ENCODE data around the gene ARMC12. TPM values are rescaled to one million over a fixed set of nuclear protein-coding genes. Genes with fewer than 3 reads are reported as not detected.

ARMC12 gene
- total RNA-seq, 2 experiments from 2014 or later, result 1.9 to 2.8 TPM

DNA sequence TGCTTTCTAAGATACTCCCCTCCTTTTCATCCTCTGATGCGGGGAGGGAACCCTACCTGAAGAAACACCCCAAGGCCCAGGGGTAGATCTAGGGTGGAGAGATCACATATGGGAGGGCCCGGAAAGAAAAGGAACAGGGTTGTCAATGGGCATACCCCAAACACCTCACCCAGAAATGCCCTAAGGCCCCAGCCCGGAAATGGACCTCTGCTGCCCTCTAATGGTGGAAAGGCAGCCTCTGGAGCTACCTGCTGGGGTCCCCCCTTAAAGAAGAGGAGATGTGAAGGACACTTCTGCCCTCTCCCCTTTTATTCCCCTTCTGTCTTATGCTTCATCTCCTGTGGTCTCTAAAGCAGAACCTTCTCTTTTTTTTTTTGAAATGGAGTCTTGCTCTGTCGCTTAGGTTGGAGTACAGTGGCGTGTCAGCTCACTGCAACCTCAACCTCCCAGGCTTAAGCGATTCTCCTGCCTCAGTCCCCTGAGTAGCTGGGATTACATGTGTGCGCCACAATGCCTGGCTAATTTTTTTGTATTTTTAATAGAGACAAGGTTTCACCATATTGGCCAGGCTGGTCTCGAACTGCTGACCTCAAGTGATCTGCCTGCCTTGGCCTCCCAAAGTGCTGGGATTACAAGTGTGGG lies 458 bp upstream of the ARMC12 start:
- H3K4me1 ChIP-seq (ENCODE audit: insufficient read depth, low read length), result peaks cover 64% of the 10 kb centered on the region
- intact Hi-C loops (cut with DNase I, micrococcal nuclease), result loop anchor here (1.0 to 5.0 kb wide), 11 partner anchors 18 to 442 kb away; partner anchors contain the start of genes PPARD (in 2 of the 2), FANCE (in 1 of the 2) and RPL10A (in 1 of the 2)
- ATAC-seq (ENCODE audit: poor library complexity), result peak; percentile 22

DNA sequence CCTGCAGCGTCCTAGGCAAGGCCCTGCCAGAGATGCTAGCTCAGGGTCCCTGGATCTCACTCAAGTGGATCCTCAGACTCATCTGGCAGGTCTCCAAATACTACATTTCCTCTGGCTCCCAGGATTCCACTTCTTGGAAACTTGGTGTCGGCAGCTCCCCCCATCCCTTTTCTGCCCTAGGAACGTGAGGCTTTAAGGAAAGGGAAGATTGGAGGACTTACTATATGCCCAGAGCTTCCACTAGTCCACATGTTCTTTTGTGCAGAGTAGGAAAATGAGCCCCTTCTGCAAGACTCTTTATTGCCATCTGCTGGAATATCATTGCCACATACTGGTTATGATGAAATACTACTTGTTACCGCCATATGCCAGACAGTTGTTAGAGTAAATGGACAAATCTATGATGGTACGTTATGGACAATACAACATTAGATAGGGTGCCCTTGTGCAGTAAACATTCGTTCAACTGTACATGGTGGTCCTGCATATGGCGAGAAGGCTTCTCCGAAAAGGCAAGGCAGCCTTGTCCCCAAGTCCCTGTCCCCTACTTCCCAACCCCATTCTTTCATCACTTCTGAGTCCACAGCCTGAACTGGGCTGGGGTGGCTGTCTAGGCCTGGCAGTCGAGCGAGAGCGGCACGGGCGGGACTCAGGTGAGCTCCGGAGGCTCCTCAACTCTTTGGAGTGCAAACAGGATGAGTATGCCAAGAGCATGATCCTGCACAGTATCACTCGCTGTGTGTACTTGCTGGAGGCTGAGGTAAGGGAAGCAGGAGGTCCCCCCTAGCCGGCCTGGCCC lies 780 bp downstream of the ARMC12 start:
- Histone ChIP-seq H3K27me3 (ENCODE audit: control insufficient read depth in 1 of 2, insufficient read depth in 2 of 2, low read length in 2 of 2) (no peaks in the 10 kb centered on the region), H3K27ac (ENCODE audit: low read depth in 1 of 2, low read length in 2 of 2) (no peak overlapping the region), H3K4me1 (ENCODE audit: insufficient read depth, low read length) (peaks cover 54% of the 10 kb centered on the region), H3K4me3 (ENCODE audit: low read length) (no peak overlapping the region), H3K9me3 (ENCODE audit: control insufficient read depth in 1 of 2, insufficient read depth in 1 of 2, low read length in 2 of 2) (no peaks in the 10 kb centered on the region), H3K36me3 (ENCODE audit: insufficient read depth, low read length) (no peaks in the 10 kb centered on the region)
- TF ChIP-seq, protein P1, sequence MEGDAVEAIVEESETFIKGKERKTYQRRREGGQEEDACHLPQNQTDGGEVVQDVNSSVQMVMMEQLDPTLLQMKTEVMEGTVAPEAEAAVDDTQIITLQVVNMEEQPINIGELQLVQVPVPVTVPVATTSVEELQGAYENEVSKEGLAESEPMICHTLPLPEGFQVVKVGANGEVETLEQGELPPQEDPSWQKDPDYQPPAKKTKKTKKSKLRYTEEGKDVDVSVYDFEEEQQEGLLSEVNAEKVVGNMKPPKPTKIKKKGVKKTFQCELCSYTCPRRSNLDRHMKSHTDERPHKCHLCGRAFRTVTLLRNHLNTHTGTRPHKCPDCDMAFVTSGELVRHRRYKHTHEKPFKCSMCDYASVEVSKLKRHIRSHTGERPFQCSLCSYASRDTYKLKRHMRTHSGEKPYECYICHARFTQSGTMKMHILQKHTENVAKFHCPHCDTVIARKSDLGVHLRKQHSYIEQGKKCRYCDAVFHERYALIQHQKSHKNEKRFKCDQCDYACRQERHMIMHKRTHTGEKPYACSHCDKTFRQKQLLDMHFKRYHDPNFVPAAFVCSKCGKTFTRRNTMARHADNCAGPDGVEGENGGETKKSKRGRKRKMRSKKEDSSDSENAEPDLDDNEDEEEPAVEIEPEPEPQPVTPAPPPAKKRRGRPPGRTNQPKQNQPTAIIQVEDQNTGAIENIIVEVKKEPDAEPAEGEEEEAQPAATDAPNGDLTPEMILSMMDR (IDR thresholded peaks at IDR 0.05), result peak; percentile 78
- peak; percentile 77 for ATAC-seq (ENCODE audit: poor library complexity)
- H3K9me3 Mint-ChIP-seq, result no peaks in the 10 kb centered on the region
- no peaks in the 10 kb centered on the region for H3K36me3 Mint-ChIP-seq (ENCODE audit: low read depth)
- CTCF ChIA-PET, result interaction anchor here (0.6 to 5.4 kb wide), 29 partner anchors 11 to 214 kb away, joined by 3 to 60 read pairs (median 6); no protein-coding TSS in a partner anchor
- H3K4me3 Mint-ChIP-seq, result peak overlapping the region; percentile 81
- POLR2A ChIA-PET, result interaction anchor here (0.9 to 3.4 kb wide), 12 partner anchors 10 to 269 kb away, joined by 3 to 23 read pairs (median 4); partner anchors contain the start of gene RPL10A
- intact Hi-C loops (cut with DNase I, micrococcal nuclease), result loop anchor here (1.0 to 5.0 kb wide), 10 partner anchors 19 to 443 kb away; partner anchors contain the start of genes PPARD (in 2 of the 2), FANCE (in 1 of the 2) and RPL10A (in 1 of the 2)
- H3K4me1 Mint-ChIP-seq (ENCODE audit: low read depth), result peaks cover 46% of the 10 kb centered on the region
- peak in 3 of 14 experiments; percentile 82 to 84 (median 83) for DNase-seq
- H3K27ac Mint-ChIP-seq, result peak overlapping the region; percentile 78
- H3K27me3 Mint-ChIP-seq, result no peaks in the 10 kb centered on the region

More for the DNA sequence above, 458 bp upstream of the ARMC12 start:
- DNase-seq, result peak; percentile 77 to 91 (median 86)
- H3K36me3 ChIP-seq (ENCODE audit: insufficient read depth, low read length), result no peaks in the 10 kb centered on the region
- Mint-ChIP-seq H3K4me1 (ENCODE audit: low read depth) (peaks cover 58% of the 10 kb centered on the region), H3K27me3 (no peaks in the 10 kb centered on the region), H3K36me3 (ENCODE audit: low read depth) (no peaks in the 10 kb centered on the region), H3K9me3 (no peaks in the 10 kb centered on the region), H3K4me3 (peak overlapping the region; percentile 71), H3K27ac (peak overlapping the region; percentile 86)
- TF ChIP-seq, protein P1 (IDR thresholded peaks at IDR 0.05), result peak; percentile 93
- H3K9me3 ChIP-seq (ENCODE audit: control insufficient read depth in 1 of 2, insufficient read depth in 1 of 2, low read length in 2 of 2), result no peaks in the 10 kb centered on the region
- no peak overlapping the region for H3K27ac ChIP-seq (ENCODE audit: low read depth in 1 of 2, low read length in 2 of 2)
- CTCF ChIA-PET, result interaction anchor here (0.6 to 5.4 kb wide), 38 partner anchors 10 to 213 kb away, joined by 3 to 60 read pairs (median 6); no protein-coding TSS in a partner anchor
- no peak overlapping the region for H3K4me3 ChIP-seq (ENCODE audit: low read length)
- no peaks in the 10 kb centered on the region for H3K27me3 ChIP-seq (ENCODE audit: control insufficient read depth in 1 of 2, insufficient read depth in 2 of 2, low read length in 2 of 2)
- POLR2A ChIA-PET, result interaction anchor here (0.7 to 3.4 kb wide), 22 partner anchors 9 to 268 kb away, joined by 3 to 23 read pairs (median 4); partner anchors contain the start of gene RPL10A

Data from CD4-positive, alpha-beta T cell (primary cell).